ENCODE results near the gene GNG12. TPM values are rescaled to one million over a fixed set of nuclear protein-coding genes. Genes with fewer than 3 reads are reported as not detected.

The GNG12 gene
- total RNA-seq, 1 experiment from 2014 or later = 70.0 TPM

- intact Hi-C loops (cut with micrococcal nuclease; ENCODE audit: unreplicated experiment) (loop anchor here (5.0 kb wide), 1 partner anchor 66 kb away; no protein-coding TSS in a partner anchor), in situ Hi-C loops (cut with HindIII; ENCODE audit: low pct_unique_long_range_greater_than_20kb, low sequenced_read_pairs) (no loop called here)
- DNase-seq (ENCODE audit: low read depth, low spot score) = no peak
- Histone ChIP-seq H3K27ac (ENCODE audit: low read length) (peak overlapping the region; percentile 87), H3K27me3 (ENCODE audit: control insufficient read depth, insufficient read depth, low read length) (no peaks in the 10 kb centered on the region), H3K4me3 (ENCODE audit: low read depth in 2 of 2, low read length in 2 of 2) (peak overlapping the region; percentile 79 to 93), H3K9me3 (ENCODE audit: control insufficient read depth, insufficient read depth, low read depth, low read length) (no peaks in the 10 kb centered on the region), H3K4me1 (ENCODE audit: control insufficient read depth, insufficient read depth, low read length) (peaks cover 18% of the 10 kb centered on the region), H3K36me3 (ENCODE audit: control insufficient read depth, insufficient read depth, low read length) (peaks cover 8% of the 10 kb centered on the region)
- ChIA-PET CTCF (no interaction called here), POLR2A (no interaction called here)
- peak; percentile 33 for ATAC-seq
- TF ChIP-seq TCF7L2 (IDR thresholded peaks at IDR 0.05; ENCODE audit: low read depth, low read length) (no peak), POLR2AphosphoS5 (IDR thresholded peaks at IDR 0.05; ENCODE audit: low read depth, low read length) (no peak), SIN3A (IDR thresholded peaks at IDR 0.05; ENCODE audit: borderline replicate concordance, insufficient read depth, low read depth, low read length) (no peak)
- TF ChIP-seq, protein P1, sequence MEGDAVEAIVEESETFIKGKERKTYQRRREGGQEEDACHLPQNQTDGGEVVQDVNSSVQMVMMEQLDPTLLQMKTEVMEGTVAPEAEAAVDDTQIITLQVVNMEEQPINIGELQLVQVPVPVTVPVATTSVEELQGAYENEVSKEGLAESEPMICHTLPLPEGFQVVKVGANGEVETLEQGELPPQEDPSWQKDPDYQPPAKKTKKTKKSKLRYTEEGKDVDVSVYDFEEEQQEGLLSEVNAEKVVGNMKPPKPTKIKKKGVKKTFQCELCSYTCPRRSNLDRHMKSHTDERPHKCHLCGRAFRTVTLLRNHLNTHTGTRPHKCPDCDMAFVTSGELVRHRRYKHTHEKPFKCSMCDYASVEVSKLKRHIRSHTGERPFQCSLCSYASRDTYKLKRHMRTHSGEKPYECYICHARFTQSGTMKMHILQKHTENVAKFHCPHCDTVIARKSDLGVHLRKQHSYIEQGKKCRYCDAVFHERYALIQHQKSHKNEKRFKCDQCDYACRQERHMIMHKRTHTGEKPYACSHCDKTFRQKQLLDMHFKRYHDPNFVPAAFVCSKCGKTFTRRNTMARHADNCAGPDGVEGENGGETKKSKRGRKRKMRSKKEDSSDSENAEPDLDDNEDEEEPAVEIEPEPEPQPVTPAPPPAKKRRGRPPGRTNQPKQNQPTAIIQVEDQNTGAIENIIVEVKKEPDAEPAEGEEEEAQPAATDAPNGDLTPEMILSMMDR (IDR thresholded peaks at IDR 0.05) = no peak
- TF ChIP-seq, protein P2, sequence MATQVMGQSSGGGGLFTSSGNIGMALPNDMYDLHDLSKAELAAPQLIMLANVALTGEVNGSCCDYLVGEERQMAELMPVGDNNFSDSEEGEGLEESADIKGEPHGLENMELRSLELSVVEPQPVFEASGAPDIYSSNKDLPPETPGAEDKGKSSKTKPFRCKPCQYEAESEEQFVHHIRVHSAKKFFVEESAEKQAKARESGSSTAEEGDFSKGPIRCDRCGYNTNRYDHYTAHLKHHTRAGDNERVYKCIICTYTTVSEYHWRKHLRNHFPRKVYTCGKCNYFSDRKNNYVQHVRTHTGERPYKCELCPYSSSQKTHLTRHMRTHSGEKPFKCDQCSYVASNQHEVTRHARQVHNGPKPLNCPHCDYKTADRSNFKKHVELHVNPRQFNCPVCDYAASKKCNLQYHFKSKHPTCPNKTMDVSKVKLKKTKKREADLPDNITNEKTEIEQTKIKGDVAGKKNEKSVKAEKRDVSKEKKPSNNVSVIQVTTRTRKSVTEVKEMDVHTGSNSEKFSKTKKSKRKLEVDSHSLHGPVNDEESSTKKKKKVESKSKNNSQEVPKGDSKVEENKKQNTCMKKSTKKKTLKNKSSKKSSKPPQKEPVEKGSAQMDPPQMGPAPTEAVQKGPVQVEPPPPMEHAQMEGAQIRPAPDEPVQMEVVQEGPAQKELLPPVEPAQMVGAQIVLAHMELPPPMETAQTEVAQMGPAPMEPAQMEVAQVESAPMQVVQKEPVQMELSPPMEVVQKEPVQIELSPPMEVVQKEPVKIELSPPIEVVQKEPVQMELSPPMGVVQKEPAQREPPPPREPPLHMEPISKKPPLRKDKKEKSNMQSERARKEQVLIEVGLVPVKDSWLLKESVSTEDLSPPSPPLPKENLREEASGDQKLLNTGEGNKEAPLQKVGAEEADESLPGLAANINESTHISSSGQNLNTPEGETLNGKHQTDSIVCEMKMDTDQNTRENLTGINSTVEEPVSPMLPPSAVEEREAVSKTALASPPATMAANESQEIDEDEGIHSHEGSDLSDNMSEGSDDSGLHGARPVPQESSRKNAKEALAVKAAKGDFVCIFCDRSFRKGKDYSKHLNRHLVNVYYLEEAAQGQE (IDR thresholded peaks at IDR 0.05; ENCODE audit: insufficient read depth in 1 of 2, low read depth in 2 of 2, low read length in 1 of 2) = no peak
- no TSS peak for BruUV-seq (replicated peaks)
Observed at GRCh38 chr1:67833602-67833940, 304 bp upstream of the GNG12 start.

DNA sequence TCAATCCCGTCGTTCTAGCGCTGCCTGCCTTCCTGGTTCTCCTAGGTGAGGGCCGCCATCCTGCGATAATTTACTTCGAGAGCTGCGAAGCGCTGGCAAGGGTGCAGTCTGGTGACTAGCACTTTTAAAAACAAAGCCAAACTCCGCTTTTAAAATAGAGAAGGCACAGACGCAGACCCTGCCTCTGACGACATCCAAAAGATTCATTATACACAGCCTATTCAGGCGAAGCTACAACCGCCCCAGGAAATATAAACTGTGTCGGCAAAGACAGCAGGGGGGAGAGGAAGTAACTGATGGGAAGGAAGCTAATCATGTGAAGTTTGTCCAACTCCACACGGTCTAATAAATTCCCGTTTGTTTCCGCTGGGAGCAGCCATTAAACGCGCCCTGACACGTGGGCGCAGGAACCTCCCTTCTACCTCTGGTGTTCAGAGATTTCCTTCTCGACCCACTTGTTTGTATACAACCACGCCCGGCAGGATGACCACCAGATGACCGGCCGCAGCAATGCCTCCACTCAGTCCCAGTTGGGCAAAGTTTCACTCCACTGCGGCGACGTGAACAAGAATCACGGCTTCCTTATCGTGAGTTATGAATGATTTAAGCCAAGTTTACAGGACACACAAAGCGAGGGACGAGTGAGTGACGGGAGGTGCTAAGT lies 1.3 kb downstream of the GNG12 start:
- TSS peak; percentile 56 for BruUV-seq (replicated peaks)
- DNase-seq (ENCODE audit: low read depth, low spot score) (no peak), ATAC-seq (peak; percentile 60)
- Histone ChIP-seq H3K36me3 (ENCODE audit: control insufficient read depth, insufficient read depth, low read length) (peaks cover 8% of the 10 kb centered on the region), H3K9me3 (ENCODE audit: control insufficient read depth, insufficient read depth, low read depth, low read length) (no peaks in the 10 kb centered on the region), H3K27me3 (ENCODE audit: control insufficient read depth, insufficient read depth, low read length) (no peaks in the 10 kb centered on the region), H3K4me1 (ENCODE audit: control insufficient read depth, insufficient read depth, low read length) (peaks cover 18% of the 10 kb centered on the region), H3K4me3 (ENCODE audit: low read depth in 2 of 2, low read length in 2 of 2) (peak overlapping the region; percentile 79 to 93), H3K27ac (ENCODE audit: low read length) (peak overlapping the region; percentile 92)
- TF ChIP-seq TCF7L2 (IDR thresholded peaks at IDR 0.05; ENCODE audit: low read depth, low read length) = 0 out of 2 replicates have a peak, but pooled peaks have one; percentile 18
- TF ChIP-seq, protein P2 (IDR thresholded peaks at IDR 0.05; ENCODE audit: insufficient read depth in 1 of 2, low read depth in 2 of 2, low read length in 1 of 2) = no peak
- TF ChIP-seq SIN3A (IDR thresholded peaks at IDR 0.05; ENCODE audit: borderline replicate concordance, insufficient read depth, low read depth, low read length) = peak; percentile 78
- peak; percentile 37; the same call in 1 of the 2 replicates for TF ChIP-seq POLR2AphosphoS5 (IDR thresholded peaks at IDR 0.05; ENCODE audit: low read depth, low read length)
- TF ChIP-seq, protein P1 (IDR thresholded peaks at IDR 0.05) = no peak
- CTCF ChIA-PET = interaction anchor here (0.7 kb wide), 2 partner anchors 72 to 296 kb away, joined by 3 read pairs; no protein-coding TSS in a partner anchor
- POLR2A ChIA-PET = interaction anchor here (0.6 kb wide), 2 partner anchors 20 to 958 kb away, joined by 3 to 6 read pairs; no protein-coding TSS in a partner anchor
- intact Hi-C loops (cut with micrococcal nuclease; ENCODE audit: unreplicated experiment) (loop anchor here (5.0 kb wide), 1 partner anchor 65 kb away; no protein-coding TSS in a partner anchor), in situ Hi-C loops (cut with HindIII; ENCODE audit: low pct_unique_long_range_greater_than_20kb, low sequenced_read_pairs) (no loop called here)

Measured in Panc1 (cell line).